PFSK-1 (cell line): ENCODE results near the gene NANS.

Source experiments
- POLR2AphosphoS5 ChIP-seq: IDR thresholded peaks from 2 replicates; pipeline ENCODE4 v1.6.1; 2012; ENCODE audit warnings: low read depth, mild to moderate bottlenecking, control low read depth, low read length, moderate library complexity
- SIN3A ChIP-seq: IDR thresholded peaks from 2 replicates; pipeline ENCODE4 v1.6.1; 2012; ENCODE audit warnings: mild to moderate bottlenecking, low read length, moderate library complexity, borderline replicate concordance; ENCODE audit not compliant: insufficient read depth

DNA sequence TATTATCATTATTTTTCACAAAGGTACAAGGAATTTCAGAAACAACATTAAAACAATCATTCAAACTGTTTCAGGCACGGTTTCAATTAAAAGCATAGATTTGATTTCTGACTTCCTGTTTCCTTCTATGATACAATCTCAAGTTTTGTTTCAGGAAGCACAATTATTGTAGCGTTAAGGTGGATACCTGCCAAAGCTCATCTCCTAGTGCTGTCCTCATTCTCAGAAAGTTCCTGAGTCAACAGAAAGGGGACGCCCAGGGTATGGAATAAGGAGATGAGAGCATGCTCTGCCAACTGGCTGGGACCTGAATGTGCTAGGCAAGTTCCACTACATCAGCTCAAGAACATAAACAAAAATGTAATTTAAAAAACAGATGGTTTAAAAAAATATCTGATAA lies 64.5 kb downstream of the NANS start:
- TF ChIP-seq SIN3A (no peak), POLR2AphosphoS5 (no peak)
